Natural killer cell (primary cell): Measurements from ENCODE around the gene PRSS56. TPM values are rescaled to one million over a fixed set of nuclear protein-coding genes. Genes with fewer than 3 reads are reported as not detected.
A peak's percentile ranks its signal among the peaks of the same experiment; 100 is the strongest.

ENCODE experiments used
- ATAC-seq, 3 donors: fragments of 150-1000 bp in 2 of 3; fragments of 200-7000 bp in 1 of 3; cut with Tn5 transposase; 1 replicate in 1 of 3; 2 replicates in 2 of 3; pipeline ENCODE4 v1.10.0; 2021; ENCODE audit warnings: mild to moderate bottlenecking in 2 of 3, moderate library complexity in 2 of 3
- DNase-seq, 2 donors: peaks; one replicate each; pipeline versions ENCODE4 v3.0.0 to v3.0.0-alpha.2; 2013 to 2021; ENCODE audit warnings: mixed read lengths in 1 of 2
- H3K27ac ChIP-seq: one replicate; pipeline ENCODE4 v1.5.1; 2013; ENCODE audit warnings: mild to moderate bottlenecking, low read length
- H3K27me3 ChIP-seq: one replicate; pipeline ENCODE4 v1.6.1; 2013; ENCODE audit warnings: low read length; ENCODE audit not compliant: control insufficient read depth, insufficient read depth
- H3K36me3 ChIP-seq: one replicate; pipeline ENCODE4 v1.6.1; 2013; ENCODE audit warnings: low read length; ENCODE audit not compliant: control insufficient read depth, insufficient read depth
- H3K4me1 ChIP-seq: one replicate; pipeline ENCODE4 v1.6.1; 2013; ENCODE audit warnings: low read length; ENCODE audit not compliant: control insufficient read depth, insufficient read depth
- H3K4me3 ChIP-seq: one replicate; pipeline ENCODE4 v1.5.1; 2013; ENCODE audit warnings: low read length
- H3K9me3 ChIP-seq: one replicate; pipeline ENCODE4 v1.6.1; 2013; ENCODE audit warnings: low read length; ENCODE audit not compliant: control insufficient read depth, insufficient read depth
- H3K27ac Mint-ChIP-seq, 2 donors: one replicate each; pipeline ENCODE4 v1.8.0; 2022; ENCODE audit warnings: mild to moderate bottlenecking in 2 of 2, mixed read lengths in 2 of 2, moderate library complexity in 1 of 2
- H3K27me3 Mint-ChIP-seq, 2 donors: one replicate each; pipeline ENCODE4 v1.8.0; 2022; ENCODE audit warnings: low read depth in 2 of 2, mixed read lengths in 2 of 2
- H3K36me3 Mint-ChIP-seq: one replicate; pipeline ENCODE4 v1.8.0; 2022; ENCODE audit warnings: mixed read lengths
- H3K4me1 Mint-ChIP-seq, 2 donors: one replicate each; pipeline ENCODE4 v1.8.0; 2022; ENCODE audit warnings: mixed read lengths in 2 of 2
- H3K4me3 Mint-ChIP-seq: one replicate; pipeline ENCODE4 v1.8.0; 2022; ENCODE audit warnings: mild to moderate bottlenecking, moderate library complexity, mixed read lengths
- H3K9me3 Mint-ChIP-seq, 2 donors: one replicate each; pipeline ENCODE4 v1.8.0; 2022; ENCODE audit warnings: mixed read lengths in 2 of 2
- CTCF ChIP-seq: fragments of 200-600 bp; IDR thresholded peaks from one replicate; pipeline ENCODE4 v1.8.0; 2022; ENCODE audit warnings: antibody characterized with exemption
- WGBS: methylation state at CpG from one replicate; pipeline ENCODE4 v1.1.7; 2013; ENCODE audit warnings: missing lambda C conversion rate; ENCODE audit not compliant: insufficient coverage; 5-methylcytosine and 5-hydroxymethylcytosine counted together
- intact Hi-C: fragments of 100-400 bp; cut with micrococcal nuclease; formaldehyde crosslinking; loops from one replicate; pipeline ENCODE4 v1.14.2; 2022
- total RNA-seq, 4 donors: library from RNA; stranded (reverse); fragments of 120-200 nt in 1 of 4; gene quantifications; one replicate each; pipeline versions ENCODE4 v1.2.3 to v1.2.4, GENCODE V29; 2013 to 2022

The PRSS56 gene
- total RNA-seq, 3 donors from 2014 or later (not counting 1 experiment from before 2014, with no cell fraction given): not detected

- H3K4me3 ChIP-seq: no peak overlapping the region
- peak in 1 of 2 donors; percentile 28 for DNase-seq
These were observed 2.6 kb downstream of the PRSS56 start for GRCh38 chr2:232522623-232523401.

DNA sequence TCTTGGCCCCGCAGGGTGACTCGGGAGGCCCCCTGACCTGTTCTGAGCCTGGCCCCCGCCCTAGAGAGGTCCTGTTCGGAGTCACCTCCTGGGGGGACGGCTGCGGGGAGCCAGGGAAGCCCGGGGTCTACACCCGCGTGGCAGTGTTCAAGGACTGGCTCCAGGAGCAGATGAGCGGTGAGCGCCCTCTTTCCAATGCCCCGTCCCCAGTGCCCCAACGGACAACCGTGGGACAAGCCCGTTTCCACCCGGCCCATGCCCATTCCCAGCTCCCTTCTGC lies 3.2 kb downstream of the PRSS56 start:
- ATAC-seq: no peak
- Mint-ChIP-seq H3K4me1 (peaks cover 0 to 8% of the 10 kb centered on the region in 2 donors), H3K36me3 (no peaks in the 10 kb centered on the region), H3K4me3 (peak overlapping the region; percentile 50), H3K27me3 (peaks cover 12 to 30% of the 10 kb centered on the region in 2 donors), H3K9me3 (no peaks in the 10 kb centered on the region), H3K27ac (no peak overlapping the region)
- no peak for DNase-seq
- Histone ChIP-seq H3K36me3 (no peaks in the 10 kb centered on the region), H3K4me3 (no peak overlapping the region), H3K27ac (no peak overlapping the region), H3K4me1 (peaks cover 31% of the 10 kb centered on the region), H3K27me3 (peaks cover 18% of the 10 kb centered on the region), H3K9me3 (no peaks in the 10 kb centered on the region)
- intact Hi-C loops: no loop called here
- WGBS: 20% methylated on average over 16 of the region's 16 CpGs
- no peak for TF ChIP-seq CTCF

More at GRCh38 chr2:232522623-232523401, 2.6 kb downstream of the PRSS56 start:
- no peaks in the 10 kb centered on the region for H3K36me3 Mint-ChIP-seq
- intact Hi-C loops: no loop called here
- H3K27ac ChIP-seq: no peak overlapping the region
- H3K27me3 ChIP-seq: peaks cover 18% of the 10 kb centered on the region
- peaks cover 26% of the 10 kb centered on the region for H3K4me1 ChIP-seq
- H3K4me3 Mint-ChIP-seq: peak overlapping the region; percentile 50
- H3K27me3 Mint-ChIP-seq: peaks cover 12 to 30% of the 10 kb centered on the region in 2 donors
- peak in 1 of 3 donors; percentile 5 for ATAC-seq
- H3K36me3 ChIP-seq: no peaks in the 10 kb centered on the region
- no peaks in the 10 kb centered on the region for H3K9me3 ChIP-seq
- H3K9me3 Mint-ChIP-seq: no peaks in the 10 kb centered on the region
- no peak overlapping the region for H3K27ac Mint-ChIP-seq
- WGBS: 22% methylated on average over 46 of the region's 46 CpGs
- peaks cover 0 to 4% of the 10 kb centered on the region in 2 donors for H3K4me1 Mint-ChIP-seq
- no peak for TF ChIP-seq CTCF

DNA sequence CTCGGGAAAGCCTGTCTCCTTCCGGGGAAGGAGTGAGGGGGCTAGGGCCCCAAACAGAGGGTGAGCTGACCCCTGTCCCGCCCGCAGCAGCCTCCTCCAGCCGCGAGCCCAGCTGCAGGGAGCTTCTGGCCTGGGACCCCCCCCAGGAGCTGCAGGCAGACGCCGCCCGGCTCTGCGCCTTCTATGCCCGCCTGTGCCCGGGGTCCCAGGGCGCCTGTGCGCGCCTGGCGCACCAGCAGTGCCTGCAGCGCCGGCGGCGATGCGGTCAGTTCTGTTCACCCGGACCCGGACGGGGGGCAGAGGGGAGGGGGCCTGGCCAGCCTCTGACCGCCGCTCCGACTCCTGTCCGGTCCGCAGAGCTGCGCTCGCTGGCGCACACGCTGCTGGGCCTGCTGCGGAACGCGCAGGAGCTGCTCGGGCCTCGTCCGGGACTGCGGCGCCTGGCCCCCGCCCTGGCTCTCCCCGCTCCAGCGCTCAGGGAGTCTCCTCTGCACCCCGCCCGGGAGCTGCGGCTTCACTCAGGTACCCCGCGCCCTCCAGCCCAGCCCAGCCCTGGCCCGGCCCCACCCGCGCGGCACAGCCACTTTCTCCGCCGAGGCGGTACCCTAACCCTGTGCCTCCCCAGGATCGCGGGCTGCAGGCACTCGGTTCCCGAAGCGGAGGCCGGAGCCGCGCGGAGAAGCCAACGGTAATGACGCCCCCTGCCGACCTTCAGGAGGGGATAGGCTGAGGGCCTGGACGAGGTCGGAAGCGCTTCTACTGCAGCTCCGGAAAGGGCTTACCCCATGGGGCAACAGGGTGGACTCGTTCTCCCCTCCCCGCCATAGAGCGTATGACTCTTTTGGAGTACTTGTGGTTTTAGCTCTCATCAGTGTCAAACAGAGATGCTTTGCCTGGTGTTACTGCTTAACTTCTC lies 3.8 kb downstream of the PRSS56 start:
- intact Hi-C loops: no loop called here
- peaks cover 18% of the 10 kb centered on the region for H3K27me3 ChIP-seq
- no peaks in the 10 kb centered on the region for H3K36me3 ChIP-seq
- Mint-ChIP-seq H3K36me3 (no peaks in the 10 kb centered on the region), H3K9me3 (no peaks in the 10 kb centered on the region), H3K4me3 (no peak overlapping the region), H3K4me1 (peaks cover 6 to 14% of the 10 kb centered on the region in 2 donors), H3K27ac (no peak overlapping the region), H3K27me3 (peaks cover 12 to 29% of the 10 kb centered on the region in 2 donors)
- peak in 1 of 2 donors; percentile 39 for DNase-seq
- no peak for TF ChIP-seq CTCF
- no peak overlapping the region for H3K27ac ChIP-seq
- H3K4me3 ChIP-seq: no peak overlapping the region
- H3K4me1 ChIP-seq: peaks cover 37% of the 10 kb centered on the region
- no peak for ATAC-seq
- no peaks in the 10 kb centered on the region for H3K9me3 ChIP-seq
- WGBS: 2% methylated on average over 75 of the region's 75 CpGs
